GM21825 (cell line): ENCODE data around the gene APPL2.
"Not testable (repeated sequence)": the region's sequence is repeated elsewhere in the genome, so short reads cannot be mapped to it uniquely, and the experiment has no call there.

Source experiments
- ATAC-seq: cut with Tn5 transposase; IDR thresholded peaks from one replicate; pipeline ENCODE4 v1.9.1; 2021; ENCODE audit warnings: mild to moderate bottlenecking, moderate library complexity; ENCODE audit not compliant: unreplicated experiment

The APPL2 gene

DNA sequence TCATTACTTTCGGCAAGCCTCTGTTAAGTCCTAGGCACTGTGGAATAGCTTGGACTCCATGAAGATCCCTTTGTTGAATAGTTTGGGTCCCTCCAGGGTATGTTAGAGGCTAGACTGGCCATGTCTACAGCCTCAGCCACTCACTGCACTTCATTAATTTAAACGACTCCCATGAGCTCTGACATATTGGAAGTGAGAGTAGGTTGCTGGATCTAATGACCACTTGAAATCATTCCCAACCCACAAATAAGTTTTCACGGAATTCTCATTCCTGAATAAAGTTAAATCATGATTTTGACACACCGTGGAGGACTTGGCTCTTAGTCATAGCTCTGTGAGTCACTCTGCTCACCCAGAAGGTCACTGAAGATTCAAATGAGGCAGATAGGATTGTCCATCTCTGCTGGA, 21.4 kb upstream of the APPL2 start:
- no peak for ATAC-seq

DNA sequence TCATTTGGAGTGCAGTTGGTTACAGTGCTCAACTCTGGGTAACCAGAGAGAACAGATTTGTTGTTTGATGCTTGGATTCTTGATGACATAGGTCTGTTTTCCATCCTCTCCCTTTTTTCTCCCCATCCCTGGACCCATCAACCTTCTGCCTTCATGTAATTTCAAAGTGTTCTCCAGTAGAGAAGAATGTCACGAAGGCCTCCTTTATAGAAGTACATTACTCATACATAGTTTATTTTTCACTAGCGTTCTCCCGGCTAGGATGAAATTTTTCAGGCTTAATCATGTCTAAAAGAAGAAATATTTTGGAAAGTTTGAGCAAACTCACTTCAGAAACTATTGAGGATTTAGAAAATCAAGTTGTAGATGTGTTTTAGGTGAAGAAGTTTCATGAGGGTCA, 20.9 kb upstream of the APPL2 start:
- ATAC-seq = no peak

DNA sequence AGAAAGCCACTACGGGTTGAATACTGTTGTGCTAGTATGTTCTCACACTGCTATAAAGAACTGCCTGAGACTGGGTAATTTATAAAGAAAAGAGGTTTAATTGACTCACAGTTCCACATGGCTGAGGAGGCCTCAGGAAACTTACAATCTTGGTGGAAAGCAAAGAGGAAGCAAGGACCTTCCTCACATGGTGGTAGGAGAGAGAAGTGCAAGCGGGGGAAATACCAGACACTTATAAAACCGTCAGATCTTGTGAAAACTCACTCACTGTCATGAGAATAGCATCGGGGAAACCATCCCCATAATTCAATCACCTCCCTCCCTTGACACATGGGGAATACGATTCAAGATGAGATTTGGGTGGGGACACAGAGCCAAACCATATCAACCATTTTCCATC, 20.5 kb upstream of the APPL2 start:
- ATAC-seq = not testable (repeated sequence)

DNA sequence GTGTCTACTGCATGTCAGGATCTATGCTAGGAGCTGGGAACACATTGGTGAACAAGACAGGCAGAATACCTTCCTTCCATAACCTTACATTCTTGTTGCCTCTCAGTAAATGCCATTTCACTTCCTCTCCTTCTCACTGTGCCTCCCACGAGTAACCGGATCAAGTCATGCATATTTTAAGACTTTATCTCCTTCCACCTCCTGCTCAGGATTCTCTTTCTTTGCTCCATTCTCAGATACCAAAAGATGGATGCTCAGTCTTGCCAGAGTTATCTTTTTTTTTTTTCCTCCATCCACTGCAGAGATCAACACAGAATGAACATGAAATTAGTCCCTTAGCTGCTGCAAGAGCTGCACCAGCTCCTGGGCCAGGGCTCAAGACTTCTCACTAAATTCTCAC, 20.0 kb upstream of the APPL2 start:
- no peak for ATAC-seq

DNA sequence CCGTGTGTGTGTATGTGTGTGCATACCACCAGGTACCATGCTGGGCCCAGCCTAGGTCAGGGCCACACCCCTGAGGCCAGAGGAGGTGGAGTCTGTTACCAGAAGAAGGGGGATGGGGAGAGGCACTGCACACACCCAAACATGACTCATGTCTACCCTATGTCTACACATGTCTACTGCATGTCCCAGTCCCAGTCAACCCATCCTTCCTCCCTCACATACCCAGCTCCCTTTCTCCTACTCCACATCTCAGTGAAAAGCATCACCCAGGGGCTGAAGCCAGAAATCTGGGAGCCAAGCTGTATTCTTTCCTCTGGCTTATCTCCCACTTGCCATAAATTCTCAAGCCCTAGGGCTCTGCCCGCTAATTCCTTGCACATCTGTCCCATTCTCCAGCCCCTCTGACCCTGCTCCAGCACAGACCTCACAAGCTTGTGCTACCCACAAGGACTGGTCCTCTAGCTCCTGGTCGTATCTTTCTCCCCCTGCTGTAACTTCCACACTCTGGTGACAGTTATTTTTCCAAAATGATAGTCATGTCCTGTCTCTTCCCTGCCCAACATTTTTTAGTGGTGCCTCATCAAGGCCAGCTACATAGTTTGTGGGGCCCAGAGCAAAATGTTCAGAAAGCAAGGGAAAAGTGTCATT, 18.0 kb upstream of the APPL2 start:
- no peak for ATAC-seq

DNA sequence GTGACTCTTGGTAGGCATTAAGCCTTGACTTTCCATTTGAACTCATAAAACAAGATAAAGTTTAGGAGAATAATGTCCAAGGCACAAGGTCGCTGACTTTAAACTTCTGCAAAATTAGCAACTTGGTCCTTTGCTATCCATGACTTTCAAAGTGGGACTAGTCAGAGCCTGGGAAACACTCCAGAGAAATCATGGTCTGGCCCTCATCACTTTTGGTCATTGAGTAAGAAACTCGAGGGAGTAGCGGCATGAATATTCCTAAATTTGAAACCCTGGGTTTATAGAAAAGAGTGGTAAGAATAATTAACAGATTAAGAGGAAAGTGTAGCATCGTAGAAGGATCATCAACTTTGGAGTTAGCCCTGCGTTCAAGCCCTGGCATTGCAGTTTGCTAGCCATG, 16.9 kb upstream of the APPL2 start:
- ATAC-seq = no peak

DNA sequence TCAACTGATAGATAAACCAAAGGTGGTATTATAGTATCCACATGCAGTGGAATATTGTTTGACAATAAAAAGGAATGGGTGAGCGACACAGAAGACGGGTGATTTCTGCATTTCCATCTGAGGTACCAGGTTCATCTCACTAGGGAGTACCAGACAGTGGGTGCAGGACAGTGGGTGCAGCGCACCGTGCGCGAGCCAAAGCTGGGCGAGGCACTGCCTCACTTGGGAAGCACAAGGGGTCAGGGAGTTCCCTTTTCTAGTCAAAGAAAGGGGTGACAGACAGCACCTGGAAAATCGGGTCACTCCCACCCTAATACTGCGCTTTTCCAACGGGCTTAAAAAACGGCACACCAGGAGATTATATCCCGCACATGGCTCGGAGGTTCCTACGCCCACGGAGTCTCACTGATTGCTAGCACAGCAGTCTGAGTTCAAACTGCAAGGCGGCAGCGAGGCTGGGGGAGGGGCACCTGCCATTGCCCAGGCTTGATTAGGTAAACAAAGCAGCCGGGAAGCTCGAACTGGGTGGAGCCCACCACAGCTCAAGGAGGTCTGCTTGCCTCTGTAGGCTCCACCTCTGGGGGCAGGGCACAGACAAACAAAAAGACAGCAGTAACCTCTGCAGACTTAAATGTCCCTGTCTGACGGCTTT, 9.9 kb upstream of the APPL2 start:
- not testable (repeated sequence) for ATAC-seq

DNA sequence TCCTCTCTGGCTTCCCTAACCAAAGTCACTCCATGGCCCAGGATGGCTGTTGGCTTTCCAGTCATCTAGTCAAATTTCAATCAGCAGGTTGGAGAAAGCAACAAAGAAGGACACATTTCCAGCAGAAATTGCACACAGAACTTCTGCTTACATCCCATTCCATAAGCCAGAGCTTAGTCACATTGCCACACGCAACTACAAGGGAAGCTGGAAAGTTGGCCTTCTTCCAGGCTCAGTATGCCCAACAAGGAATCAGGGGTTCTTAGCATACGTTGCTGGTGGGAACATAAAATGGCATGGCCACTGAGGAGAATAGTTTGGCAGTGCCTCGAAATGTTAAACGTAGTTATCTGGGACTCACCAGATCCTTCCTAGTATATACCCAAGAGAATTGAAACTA, 9.3 kb upstream of the APPL2 start:
- no peak for ATAC-seq

DNA sequence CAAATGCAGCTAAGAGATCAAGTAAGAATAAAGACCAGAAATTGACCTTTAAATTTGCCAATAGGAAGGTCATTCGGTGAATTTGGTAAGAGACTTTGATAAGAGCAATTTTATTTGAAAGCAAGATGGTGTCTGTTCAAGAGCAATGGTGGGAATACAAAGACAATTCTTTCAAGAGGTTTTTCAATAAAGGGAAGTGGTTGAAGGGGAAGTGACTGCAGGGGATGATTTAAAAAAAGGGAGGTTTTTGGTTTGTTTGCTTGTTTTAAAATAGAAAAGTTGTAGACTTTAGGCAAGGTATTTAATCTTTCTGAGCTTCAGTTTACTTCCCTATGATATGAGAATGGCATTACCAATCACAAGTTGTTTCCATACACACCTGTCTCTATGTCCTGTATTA, 4.3 kb upstream of the APPL2 start:
- no peak for ATAC-seq

DNA sequence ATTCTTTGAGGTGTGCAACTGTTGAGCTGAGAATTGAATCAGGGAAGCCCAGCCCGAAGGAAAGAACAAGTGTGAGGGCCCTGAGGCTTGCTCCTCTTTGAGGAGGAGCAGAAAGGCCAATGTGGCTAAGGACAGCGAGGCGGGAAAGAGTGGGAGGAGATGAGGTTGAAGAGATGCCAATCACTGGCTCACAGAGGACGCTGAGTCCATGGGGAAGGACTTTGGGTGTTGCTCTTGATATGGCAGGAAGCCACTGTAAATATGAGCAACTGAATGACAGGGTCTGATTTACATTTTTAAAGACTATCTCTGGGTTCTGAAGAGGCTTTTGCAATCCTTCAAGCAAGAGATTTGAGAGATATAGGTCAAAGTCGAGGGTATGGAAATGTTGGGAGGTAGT, 3.3 kb upstream of the APPL2 start:
- ATAC-seq = no peak

DNA sequence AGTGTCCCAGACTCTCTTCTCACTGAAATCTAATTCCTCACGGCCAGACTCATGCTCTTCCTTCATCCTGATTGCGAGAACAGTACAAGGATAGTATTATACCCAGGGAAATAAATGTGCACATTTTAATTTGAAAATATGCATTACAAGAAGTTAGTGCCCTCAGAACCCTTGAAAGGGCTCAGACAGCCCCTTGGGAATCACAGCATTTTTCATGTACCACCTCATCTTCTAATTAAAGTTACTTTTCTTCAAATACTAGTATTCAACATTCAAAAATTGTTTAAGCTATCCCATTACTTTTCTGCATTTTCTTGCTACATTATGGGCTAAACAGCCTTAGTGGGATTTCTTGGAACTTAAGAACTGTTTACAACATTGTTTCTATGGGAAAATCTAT, 1.7 kb upstream of the APPL2 start:
- no peak for ATAC-seq

DNA sequence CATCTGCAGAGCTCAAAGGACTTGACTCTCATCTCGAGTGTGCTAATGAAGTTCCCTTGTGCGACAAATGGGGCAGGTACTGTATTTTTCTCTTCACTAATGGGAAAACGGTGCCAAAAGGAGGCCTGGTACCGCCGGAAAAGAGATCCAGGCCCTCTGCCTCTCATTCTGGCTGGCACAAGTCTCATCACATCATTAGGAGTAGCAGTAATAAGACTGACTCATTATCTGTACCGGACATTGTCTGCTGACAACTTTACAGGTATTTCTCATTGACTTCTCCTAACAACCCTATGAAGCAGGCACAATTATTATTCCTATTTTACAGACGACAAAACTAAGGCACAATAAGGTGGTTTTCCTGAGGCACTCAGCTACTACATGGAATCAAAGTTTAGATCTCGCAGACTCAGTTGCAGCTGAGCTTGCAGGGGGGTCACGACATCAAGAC, 668 bp downstream of the APPL2 start:
- no peak for ATAC-seq

DNA sequence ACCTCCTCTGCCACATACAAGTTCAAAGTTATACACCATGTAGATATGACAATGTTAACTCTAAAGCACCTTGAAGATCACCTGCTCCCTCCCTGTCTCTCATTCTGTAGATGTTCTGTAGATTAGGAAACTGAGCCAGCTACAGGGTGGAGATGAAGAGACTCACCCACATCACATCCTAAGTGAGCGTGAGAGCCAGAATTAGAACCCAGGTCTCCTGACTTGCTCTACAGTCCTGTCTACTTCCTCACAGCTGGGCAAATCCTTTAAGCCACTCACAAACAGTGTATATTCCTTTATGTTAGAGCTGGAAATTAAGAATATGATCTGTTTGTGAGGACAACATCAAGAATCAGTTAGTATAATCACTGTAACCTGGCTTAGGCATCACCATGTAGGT, 1.8 kb downstream of the APPL2 start:
- ATAC-seq = no peak

DNA sequence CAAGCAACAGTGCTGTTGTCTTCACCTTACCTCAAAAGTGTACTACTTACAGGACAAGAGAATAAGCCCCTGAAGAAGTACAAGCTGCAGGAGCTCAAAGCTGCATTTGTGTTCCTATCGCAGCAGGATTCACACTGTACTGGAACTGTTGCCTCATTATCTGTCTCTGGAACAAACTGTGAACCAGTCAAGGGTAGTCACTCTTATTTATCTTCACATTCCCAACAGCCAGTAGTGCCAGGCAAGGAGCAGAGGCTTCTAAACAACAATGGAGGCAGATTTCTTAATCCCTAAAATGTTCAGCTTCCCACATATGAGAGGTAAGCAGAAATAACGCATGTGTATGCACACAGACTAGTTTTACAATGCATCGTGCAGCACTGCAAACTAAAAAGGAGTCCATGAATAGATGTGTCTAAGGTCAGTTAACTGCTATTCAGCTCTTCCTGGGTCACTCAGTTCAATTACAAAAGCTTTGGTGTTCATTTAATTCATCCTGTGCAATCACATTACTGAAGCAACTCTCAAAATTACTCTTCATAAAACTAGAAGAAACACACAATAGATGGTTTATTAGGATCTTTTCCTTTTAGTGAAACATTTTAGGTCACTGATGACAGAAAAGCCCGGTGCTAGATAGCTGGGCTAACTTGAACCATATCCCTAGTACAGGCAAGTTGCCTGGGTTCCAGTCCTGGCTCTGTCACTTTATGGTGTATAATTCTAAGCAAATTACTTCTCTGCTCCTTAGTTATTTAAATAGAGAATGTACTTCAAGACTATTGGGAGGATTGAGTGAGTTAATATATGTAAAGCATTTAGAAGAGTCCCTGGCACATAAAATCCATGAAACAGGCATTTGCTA, 2.7 kb downstream of the APPL2 start:
- ATAC-seq = no peak

DNA sequence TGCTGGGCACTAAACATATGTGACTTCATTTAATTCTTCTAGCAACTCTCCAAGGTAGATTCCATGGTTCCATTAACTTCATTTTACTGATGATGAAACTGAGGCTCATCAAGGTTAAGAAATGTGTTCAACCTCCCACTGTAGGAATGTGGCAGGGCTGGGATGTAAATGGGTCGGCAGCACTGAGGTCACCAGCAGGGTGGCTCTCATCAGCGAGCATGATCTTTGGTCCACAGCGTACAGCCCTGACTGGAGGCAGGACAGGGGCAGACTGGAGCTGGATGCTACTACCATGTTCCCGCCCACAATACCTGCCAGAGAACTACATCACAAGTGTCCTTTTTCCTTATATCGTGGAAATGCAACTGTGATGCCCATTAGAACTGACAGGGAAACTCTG, 4.6 kb downstream of the APPL2 start:
- no peak for ATAC-seq

DNA sequence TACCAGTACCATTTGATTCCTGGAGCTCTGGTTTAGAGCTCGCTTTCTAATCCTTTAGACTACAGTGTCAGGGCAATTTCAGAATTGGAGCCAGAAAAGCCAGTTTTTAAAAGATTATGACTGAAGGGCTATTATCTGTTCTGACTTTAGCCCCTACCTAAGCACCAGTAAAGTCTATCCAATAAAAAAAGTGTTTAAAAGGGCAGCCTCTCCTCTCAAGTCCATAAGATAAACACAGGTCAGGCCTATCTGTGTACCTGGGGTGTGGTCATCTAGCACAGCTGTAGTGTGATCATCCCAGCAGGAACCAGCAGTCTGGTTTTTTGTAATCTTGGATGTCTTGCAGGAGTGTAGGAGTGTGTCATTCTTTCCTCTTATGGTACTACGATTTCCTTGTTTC, 6.6 kb downstream of the APPL2 start:
- ATAC-seq = no peak

DNA sequence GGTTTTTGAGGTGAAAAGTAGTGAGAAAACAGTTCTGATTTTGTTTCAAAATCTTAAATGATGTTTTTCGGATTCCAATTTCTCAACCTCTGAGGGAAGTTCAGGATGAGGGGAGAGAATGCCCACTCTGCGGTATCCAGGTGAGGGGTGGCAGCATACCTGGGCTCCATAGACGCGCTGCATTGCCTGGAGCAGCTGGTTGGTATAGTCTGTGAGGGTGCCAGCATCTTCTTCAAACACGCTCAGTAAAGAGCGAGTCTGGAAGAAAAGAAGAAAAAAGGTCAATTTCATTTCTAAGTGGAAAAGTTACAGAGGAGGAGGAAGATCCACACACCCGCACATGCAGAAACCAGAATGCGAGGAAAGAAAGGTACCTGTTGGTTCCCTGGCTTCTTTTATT, 7.0 kb downstream of the APPL2 start:
- no peak for ATAC-seq

DNA sequence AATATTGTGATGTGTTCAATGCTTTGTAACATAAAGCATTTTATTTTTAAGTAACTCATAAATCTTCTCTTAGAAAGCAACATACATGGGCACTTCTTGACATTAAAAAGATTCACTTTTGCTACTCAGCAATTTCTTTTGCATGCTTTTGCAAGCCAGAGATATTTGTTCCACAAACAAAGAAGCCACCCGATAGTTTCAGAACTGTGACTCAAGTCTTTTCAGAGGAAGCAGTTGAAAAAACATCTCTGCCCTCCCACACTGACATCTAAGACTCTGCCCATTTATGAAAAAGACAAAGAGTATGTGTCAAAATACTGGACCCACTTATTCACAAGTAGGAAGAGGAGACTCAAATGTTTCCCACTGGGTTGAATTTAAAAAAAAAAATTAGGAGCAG, 7.5 kb downstream of the APPL2 start:
- ATAC-seq = no peak

DNA sequence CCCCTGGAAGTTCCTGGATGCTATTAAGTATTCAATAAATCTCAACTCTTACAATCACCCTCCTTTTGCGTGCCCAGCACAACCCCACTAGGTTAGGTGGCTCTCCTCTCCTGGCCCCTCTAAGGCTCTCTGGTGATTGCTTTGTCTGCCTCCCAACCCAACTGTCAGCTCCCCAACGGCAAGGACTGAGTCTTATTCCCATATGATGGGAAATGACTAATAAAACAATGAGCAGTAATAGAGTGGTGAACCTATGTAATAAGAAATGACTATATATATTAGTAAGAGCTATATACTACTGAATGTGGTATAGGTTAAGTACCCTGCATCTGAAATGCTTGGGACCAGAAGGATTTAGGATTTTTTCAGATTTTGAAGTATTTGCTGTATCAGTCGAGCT, 8.1 kb downstream of the APPL2 start:
- ATAC-seq = no peak

DNA sequence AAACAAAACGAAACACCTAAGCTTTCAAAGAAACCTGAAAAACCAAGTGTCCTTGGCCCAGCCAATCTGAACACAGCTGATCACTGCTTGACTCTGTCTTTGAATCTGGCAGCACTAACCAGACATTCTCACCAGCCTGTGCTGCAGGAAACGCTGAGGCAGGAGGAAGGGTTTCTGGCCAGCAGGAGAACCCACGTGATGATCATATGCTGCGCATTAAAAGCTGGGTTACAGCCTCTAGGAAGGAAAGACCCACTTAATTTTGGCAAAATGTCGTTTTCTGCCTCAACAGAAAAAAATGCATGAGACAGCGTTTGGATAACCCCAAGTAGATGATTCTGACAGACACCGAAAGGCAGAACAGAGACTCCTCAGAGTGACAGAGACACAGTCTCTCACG, 9.8 kb downstream of the APPL2 start:
- peak; percentile 82 for ATAC-seq

DNA sequence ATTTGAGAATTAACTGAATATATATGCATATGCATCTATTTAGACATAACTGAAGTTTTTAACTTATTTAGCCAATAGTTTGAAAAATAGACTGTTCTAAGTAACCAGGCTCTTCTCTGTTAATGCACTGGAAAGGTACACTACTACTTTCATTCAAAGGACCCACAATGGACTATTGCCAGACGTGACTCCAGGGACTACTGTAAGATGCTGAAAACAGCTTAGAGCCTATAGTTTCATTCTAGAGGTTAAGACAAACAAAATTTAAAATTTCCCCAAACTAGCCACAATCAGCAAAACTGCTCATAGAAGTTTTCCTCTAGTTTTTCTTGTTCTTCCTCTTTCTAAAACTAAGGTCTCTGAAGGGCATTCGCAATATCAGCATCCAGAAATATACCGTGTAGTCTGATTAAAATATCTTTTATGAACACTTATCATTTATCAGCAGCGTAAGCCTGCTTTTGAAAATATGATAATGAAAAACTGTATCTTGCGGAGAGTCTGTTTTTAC, 10.4 kb downstream of the APPL2 start:
- ATAC-seq = no peak

DNA sequence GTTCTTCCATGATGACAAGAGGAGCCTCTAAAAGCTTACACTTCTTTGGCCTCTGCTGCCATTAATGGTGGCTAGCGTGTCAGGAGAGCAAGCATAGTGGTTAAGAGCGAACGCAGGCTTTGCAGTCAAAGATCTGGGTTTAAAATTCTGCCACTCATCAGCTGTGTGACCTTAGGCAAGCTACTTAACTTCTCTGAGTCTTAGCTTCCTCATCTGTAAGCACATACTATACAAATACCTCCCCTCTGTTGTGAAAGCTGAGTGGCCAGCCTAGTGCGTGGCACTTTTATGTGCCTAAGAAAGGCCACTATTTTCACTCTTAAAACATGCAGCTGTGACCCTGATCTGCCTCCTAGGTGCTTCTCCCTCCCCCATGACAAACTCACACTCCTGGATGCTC, 11.6 kb downstream of the APPL2 start:
- ATAC-seq = no peak
